WTC11 (cell line): ENCODE data around the gene RNF121. TPM values are rescaled to one million over a fixed set of nuclear protein-coding genes. Genes with fewer than 3 reads are reported as not detected.

Experiments used
- ATAC-seq: fragments of 200-7000 bp; cut with Tn5 transposase; 2 replicates; pipeline ENCODE4 v1.10.0; 2021; ENCODE audit warnings: mild to moderate bottlenecking, moderate library complexity
- CTCF ChIA-PET: fragments of 300-600 bp; sonication (Branson Sonifier 250); formaldehyde crosslinking; loops from one replicate; lab custom pipeline; 2021; ENCODE audit warnings: antibody characterized with exemption; lab: Charles Lee
- POLR2A ChIA-PET: fragments of 350-600 bp; sonication (Branson Sonifier 250); formaldehyde crosslinking; loops from one replicate; lab custom pipeline; 2021; ENCODE audit warnings: antibody characterized with exemption; lab: Charles Lee
- DNase-seq: peaks from one replicate; pipeline ENCODE4 v3.0.0; 2021; ENCODE audit warnings: low spot score
- H3K27ac Mint-ChIP-seq: 2 replicates; pipeline ENCODE4 v1.8.0; 2021; ENCODE audit warnings: mixed read lengths
- H3K27me3 Mint-ChIP-seq: 2 replicates; pipeline ENCODE4 v1.8.0; 2021; ENCODE audit warnings: low read depth, mild to moderate bottlenecking, moderate library complexity, mixed read lengths
- H3K36me3 Mint-ChIP-seq: 2 replicates; pipeline ENCODE4 v1.8.0; 2021; ENCODE audit warnings: mixed read lengths
- H3K4me1 Mint-ChIP-seq: 2 replicates; pipeline ENCODE4 v1.8.0; 2022; ENCODE audit warnings: mixed read lengths
- H3K4me3 Mint-ChIP-seq: 2 replicates; pipeline ENCODE4 v1.8.0; 2021; ENCODE audit warnings: mild to moderate bottlenecking, moderate library complexity, mixed read lengths
- H3K9me3 Mint-ChIP-seq: 2 replicates; pipeline ENCODE4 v1.8.0; 2021; ENCODE audit warnings: mixed read lengths
- CREB1 ChIP-seq: sonication (generic); formaldehyde crosslinking; IDR thresholded peaks from 2 replicates; pipeline ENCODE4 v1.8.0; 2023; ENCODE audit warnings: mild to moderate bottlenecking, missing genetic modification reagents
- ELF4 ChIP-seq: sonication (generic); formaldehyde crosslinking; IDR thresholded peaks from 2 replicates; pipeline ENCODE4 v1.8.1; 2022; ENCODE audit warnings: low read depth, mild to moderate bottlenecking, moderate library complexity, missing genetic modification reagents
- ESRRA ChIP-seq: sonication (generic); formaldehyde crosslinking; IDR thresholded peaks from 2 replicates; pipeline ENCODE4 v1.8.1; 2022; ENCODE audit warnings: mild to moderate bottlenecking, missing genetic modification reagents, borderline replicate concordance
- NR1H2 ChIP-seq: sonication (generic); formaldehyde crosslinking; IDR thresholded peaks from 2 replicates; pipeline ENCODE4 v1.9.0; 2021; ENCODE audit warnings: mild to moderate bottlenecking, moderate library complexity, missing genetic modification reagents
- NR3C1 ChIP-seq: sonication (generic); formaldehyde crosslinking; conservative IDR thresholded peaks from 2 replicates; pipeline ENCODE4 v1.8.1; 2023; ENCODE audit warnings: low read depth, mild to moderate bottlenecking, missing genetic modification reagents
- OVOL2 ChIP-seq: fragments of 250-450 bp; sonication (Bioruptor Pico); IDR thresholded peaks from 2 replicates; pipeline ENCODE4 v1.9.0; 2021; ENCODE audit warnings: mild to moderate bottlenecking, borderline replicate concordance
- SMAD4 ChIP-seq: sonication (generic); formaldehyde crosslinking; IDR thresholded peaks from 2 replicates; pipeline ENCODE4 v1.8.0; 2022; ENCODE audit warnings: mild to moderate bottlenecking, missing genetic modification reagents
- TCF7 ChIP-seq: sonication (generic); formaldehyde crosslinking; IDR thresholded peaks from 2 replicates; pipeline ENCODE4 v1.8.0; 2022; ENCODE audit warnings: mild to moderate bottlenecking, low read depth, missing genetic modification reagents, moderate library complexity
- ZNF138 ChIP-seq: sonication (generic); formaldehyde crosslinking; conservative IDR thresholded peaks from 2 replicates; pipeline ENCODE4 v1.8.1; 2022; ENCODE audit warnings: mild to moderate bottlenecking, moderate library complexity, missing genetic modification reagents
- ZNF396 ChIP-seq: fragments of 250-450 bp; sonication (Bioruptor Pico); IDR thresholded peaks from 2 replicates; pipeline ENCODE4 v1.8.0; 2021; ENCODE audit warnings: mild to moderate bottlenecking, moderate library complexity, borderline replicate concordance
- total RNA-seq: library from RNA; stranded (reverse); gene quantifications from 3 replicates; pipeline ENCODE4 v1.2.3, GENCODE V29; 2021
- TF ChIP-seq, protein P1 (sequence below): sonication (generic); formaldehyde crosslinking; IDR thresholded peaks from 2 replicates; pipeline ENCODE4 v1.8.0; 2022; ENCODE audit warnings: mild to moderate bottlenecking, missing genetic modification reagents
- TF ChIP-seq, protein P2 (sequence below): sonication (generic); formaldehyde crosslinking; IDR thresholded peaks from 2 replicates; pipeline ENCODE4 v1.8.0; 2023; ENCODE audit warnings: missing genetic modification reagents, mild to moderate bottlenecking, borderline replicate concordance
- TF ChIP-seq, protein P3 (sequence below): fragments of 250-450 bp; sonication (Bioruptor Pico); IDR thresholded peaks from 2 replicates; pipeline ENCODE4 v1.9.0; 2021; ENCODE audit warnings: mild to moderate bottlenecking
- TF ChIP-seq, protein P4 (sequence below): sonication (generic); formaldehyde crosslinking; IDR thresholded peaks from 2 replicates; pipeline ENCODE4 v1.8.0; 2023; ENCODE audit warnings: mild to moderate bottlenecking, missing genetic modification reagents
- TF ChIP-seq, protein P5 (sequence below): sonication (generic); formaldehyde crosslinking; IDR thresholded peaks from 2 replicates; pipeline ENCODE4 v1.8.0; 2022; ENCODE audit warnings: missing genetic modification reagents
- TF ChIP-seq, protein P6 (sequence below): sonication (generic); formaldehyde crosslinking; IDR thresholded peaks from 2 replicates; pipeline ENCODE4 v1.8.1; 2023; ENCODE audit warnings: mild to moderate bottlenecking, missing genetic modification reagents, moderate library complexity

Gene RNF121
- total RNA-seq, 1 experiment from 2014 or later, result 40.2 TPM

DNA sequence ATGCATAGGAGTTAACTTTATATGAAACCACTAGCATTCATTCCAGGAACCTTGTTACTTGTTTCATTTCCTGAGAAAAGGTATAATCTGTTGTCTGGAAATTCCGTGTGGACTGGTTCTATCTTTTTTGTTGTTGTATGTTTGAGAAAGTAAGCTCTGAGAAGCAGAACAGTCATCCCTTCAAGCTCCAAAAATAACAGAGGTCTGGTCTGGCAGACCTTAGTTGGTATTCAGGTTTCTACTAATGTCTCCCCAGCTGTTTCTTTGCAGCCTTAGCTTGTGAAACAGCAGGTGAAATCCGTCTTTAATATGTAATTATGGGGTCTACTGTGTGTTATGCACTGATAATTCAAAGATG lies 2.4 kb downstream of the RNF121 start (continued):
- TF ChIP-seq, protein P1, sequence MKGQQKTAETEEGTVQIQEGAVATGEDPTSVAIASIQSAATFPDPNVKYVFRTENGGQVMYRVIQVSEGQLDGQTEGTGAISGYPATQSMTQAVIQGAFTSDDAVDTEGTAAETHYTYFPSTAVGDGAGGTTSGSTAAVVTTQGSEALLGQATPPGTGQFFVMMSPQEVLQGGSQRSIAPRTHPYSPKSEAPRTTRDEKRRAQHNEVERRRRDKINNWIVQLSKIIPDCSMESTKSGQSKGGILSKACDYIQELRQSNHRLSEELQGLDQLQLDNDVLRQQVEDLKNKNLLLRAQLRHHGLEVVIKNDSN (CRISPR knock-in tag), result no peak
- TF ChIP-seq ZNF138 (CRISPR knock-in tag) (no peak), NR1H2 (CRISPR knock-in tag) (no peak)
- TF ChIP-seq, protein P2, sequence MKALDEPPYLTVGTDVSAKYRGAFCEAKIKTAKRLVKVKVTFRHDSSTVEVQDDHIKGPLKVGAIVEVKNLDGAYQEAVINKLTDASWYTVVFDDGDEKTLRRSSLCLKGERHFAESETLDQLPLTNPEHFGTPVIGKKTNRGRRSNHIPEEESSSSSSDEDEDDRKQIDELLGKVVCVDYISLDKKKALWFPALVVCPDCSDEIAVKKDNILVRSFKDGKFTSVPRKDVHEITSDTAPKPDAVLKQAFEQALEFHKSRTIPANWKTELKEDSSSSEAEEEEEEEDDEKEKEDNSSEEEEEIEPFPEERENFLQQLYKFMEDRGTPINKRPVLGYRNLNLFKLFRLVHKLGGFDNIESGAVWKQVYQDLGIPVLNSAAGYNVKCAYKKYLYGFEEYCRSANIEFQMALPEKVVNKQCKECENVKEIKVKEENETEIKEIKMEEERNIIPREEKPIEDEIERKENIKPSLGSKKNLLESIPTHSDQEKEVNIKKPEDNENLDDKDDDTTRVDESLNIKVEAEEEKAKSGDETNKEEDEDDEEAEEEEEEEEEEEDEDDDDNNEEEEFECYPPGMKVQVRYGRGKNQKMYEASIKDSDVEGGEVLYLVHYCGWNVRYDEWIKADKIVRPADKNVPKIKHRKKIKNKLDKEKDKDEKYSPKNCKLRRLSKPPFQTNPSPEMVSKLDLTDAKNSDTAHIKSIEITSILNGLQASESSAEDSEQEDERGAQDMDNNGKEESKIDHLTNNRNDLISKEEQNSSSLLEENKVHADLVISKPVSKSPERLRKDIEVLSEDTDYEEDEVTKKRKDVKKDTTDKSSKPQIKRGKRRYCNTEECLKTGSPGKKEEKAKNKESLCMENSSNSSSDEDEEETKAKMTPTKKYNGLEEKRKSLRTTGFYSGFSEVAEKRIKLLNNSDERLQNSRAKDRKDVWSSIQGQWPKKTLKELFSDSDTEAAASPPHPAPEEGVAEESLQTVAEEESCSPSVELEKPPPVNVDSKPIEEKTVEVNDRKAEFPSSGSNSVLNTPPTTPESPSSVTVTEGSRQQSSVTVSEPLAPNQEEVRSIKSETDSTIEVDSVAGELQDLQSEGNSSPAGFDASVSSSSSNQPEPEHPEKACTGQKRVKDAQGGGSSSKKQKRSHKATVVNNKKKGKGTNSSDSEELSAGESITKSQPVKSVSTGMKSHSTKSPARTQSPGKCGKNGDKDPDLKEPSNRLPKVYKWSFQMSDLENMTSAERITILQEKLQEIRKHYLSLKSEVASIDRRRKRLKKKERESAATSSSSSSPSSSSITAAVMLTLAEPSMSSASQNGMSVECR (CRISPR knock-in tag), result no peak

DNA sequence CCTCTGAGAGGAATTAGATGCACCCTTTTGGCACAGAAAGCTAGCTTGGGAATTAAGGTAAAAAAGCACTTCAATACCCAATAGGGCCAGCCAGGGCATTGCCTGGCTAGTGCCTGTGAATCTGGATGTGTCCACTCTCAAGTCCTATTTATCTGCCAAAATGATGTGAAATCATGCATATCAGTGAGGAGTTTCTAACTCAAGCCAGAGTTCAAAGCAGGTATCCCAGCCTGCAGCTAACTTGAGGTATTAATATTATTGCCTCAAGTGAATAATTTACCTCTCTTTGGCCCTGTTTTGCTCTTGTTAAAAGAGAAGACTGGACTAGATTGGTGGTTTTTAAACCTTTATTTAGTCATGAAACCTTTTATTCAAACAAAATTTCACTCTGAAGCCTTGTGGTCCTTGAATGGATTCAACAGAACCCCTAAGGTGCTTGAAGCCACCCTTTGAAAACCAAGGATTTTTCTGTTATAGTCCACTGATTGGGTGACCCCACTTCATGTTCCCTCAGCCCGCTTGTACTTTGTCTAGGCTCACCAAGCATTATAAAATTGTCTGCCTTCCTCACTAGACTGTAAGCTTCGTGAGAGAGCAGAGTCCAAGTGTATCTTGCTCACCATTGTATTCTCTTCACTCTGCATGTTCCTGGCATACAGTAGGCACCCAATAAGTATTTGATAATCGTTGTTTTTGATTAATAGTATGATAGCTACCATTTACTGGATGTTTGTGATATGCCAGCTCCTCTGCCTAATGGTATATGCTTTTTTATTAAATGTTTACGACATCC lies 4.5 kb downstream of the RNF121 start:
- POLR2A ChIA-PET, result no interaction called here
- TF ChIP-seq, protein P1 (CRISPR knock-in tag), result no peak
- TF ChIP-seq TCF7, result no peak
- no peak overlapping the region for H3K4me3 Mint-ChIP-seq
- DNase-seq (no peak), ATAC-seq (no peak)
- no peak overlapping the region for H3K27ac Mint-ChIP-seq
- no peaks in the 10 kb centered on the region for H3K9me3 Mint-ChIP-seq
- no peaks in the 10 kb centered on the region for H3K27me3 Mint-ChIP-seq
- peaks cover 19% of the 10 kb centered on the region for H3K4me1 Mint-ChIP-seq
- CTCF ChIA-PET, result no interaction called here
- no peaks in the 10 kb centered on the region for H3K36me3 Mint-ChIP-seq

DNA sequence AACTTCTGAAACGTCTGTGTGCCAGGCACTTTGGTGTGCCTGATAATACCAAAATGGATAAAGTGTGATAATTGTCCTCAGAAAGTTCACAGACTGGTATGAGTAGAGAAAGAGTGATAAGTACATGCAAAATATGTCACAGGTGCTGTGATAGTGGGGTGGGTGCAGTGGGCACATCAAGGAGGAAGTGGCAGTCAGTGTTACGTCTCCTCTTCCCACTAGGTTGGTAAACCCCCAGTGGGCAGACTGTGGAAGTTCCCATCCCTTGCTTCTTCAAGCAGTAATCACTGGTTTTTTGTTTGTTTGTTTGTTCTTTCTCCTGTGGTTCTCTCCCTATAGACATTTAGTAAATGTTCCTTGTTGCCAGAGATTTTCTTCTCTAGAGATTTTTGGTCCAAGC lies 5.4 kb downstream of the RNF121 start:
- Mint-ChIP-seq H3K4me1 (peaks cover 18% of the 10 kb centered on the region), H3K27ac (no peak overlapping the region), H3K36me3 (no peaks in the 10 kb centered on the region), H3K4me3 (no peak overlapping the region), H3K9me3 (no peaks in the 10 kb centered on the region), H3K27me3 (no peaks in the 10 kb centered on the region)
- ATAC-seq (no peak), DNase-seq (no peak)
- CTCF ChIA-PET, result no interaction called here
- POLR2A ChIA-PET, result no interaction called here
- no peak for TF ChIP-seq NR3C1 (CRISPR knock-in tag)
- TF ChIP-seq, protein P3, sequence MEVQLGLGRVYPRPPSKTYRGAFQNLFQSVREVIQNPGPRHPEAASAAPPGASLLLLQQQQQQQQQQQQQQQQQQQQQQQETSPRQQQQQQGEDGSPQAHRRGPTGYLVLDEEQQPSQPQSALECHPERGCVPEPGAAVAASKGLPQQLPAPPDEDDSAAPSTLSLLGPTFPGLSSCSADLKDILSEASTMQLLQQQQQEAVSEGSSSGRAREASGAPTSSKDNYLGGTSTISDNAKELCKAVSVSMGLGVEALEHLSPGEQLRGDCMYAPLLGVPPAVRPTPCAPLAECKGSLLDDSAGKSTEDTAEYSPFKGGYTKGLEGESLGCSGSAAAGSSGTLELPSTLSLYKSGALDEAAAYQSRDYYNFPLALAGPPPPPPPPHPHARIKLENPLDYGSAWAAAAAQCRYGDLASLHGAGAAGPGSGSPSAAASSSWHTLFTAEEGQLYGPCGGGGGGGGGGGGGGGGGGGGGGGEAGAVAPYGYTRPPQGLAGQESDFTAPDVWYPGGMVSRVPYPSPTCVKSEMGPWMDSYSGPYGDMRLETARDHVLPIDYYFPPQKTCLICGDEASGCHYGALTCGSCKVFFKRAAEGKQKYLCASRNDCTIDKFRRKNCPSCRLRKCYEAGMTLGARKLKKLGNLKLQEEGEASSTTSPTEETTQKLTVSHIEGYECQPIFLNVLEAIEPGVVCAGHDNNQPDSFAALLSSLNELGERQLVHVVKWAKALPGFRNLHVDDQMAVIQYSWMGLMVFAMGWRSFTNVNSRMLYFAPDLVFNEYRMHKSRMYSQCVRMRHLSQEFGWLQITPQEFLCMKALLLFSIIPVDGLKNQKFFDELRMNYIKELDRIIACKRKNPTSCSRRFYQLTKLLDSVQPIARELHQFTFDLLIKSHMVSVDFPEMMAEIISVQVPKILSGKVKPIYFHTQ, result no peak
- TF ChIP-seq, protein P4, sequence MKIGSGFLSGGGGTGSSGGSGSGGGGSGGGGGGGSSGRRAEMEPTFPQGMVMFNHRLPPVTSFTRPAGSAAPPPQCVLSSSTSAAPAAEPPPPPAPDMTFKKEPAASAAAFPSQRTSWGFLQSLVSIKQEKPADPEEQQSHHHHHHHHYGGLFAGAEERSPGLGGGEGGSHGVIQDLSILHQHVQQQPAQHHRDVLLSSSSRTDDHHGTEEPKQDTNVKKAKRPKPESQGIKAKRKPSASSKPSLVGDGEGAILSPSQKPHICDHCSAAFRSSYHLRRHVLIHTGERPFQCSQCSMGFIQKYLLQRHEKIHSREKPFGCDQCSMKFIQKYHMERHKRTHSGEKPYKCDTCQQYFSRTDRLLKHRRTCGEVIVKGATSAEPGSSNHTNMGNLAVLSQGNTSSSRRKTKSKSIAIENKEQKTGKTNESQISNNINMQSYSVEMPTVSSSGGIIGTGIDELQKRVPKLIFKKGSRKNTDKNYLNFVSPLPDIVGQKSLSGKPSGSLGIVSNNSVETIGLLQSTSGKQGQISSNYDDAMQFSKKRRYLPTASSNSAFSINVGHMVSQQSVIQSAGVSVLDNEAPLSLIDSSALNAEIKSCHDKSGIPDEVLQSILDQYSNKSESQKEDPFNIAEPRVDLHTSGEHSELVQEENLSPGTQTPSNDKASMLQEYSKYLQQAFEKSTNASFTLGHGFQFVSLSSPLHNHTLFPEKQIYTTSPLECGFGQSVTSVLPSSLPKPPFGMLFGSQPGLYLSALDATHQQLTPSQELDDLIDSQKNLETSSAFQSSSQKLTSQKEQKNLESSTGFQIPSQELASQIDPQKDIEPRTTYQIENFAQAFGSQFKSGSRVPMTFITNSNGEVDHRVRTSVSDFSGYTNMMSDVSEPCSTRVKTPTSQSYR, result no peak
- no peak for TF ChIP-seq ZNF396
- TF ChIP-seq OVOL2 (CRISPR knock-in tag), result no peak
- TF ChIP-seq ELF4, result no peak
- TF ChIP-seq, protein P5, sequence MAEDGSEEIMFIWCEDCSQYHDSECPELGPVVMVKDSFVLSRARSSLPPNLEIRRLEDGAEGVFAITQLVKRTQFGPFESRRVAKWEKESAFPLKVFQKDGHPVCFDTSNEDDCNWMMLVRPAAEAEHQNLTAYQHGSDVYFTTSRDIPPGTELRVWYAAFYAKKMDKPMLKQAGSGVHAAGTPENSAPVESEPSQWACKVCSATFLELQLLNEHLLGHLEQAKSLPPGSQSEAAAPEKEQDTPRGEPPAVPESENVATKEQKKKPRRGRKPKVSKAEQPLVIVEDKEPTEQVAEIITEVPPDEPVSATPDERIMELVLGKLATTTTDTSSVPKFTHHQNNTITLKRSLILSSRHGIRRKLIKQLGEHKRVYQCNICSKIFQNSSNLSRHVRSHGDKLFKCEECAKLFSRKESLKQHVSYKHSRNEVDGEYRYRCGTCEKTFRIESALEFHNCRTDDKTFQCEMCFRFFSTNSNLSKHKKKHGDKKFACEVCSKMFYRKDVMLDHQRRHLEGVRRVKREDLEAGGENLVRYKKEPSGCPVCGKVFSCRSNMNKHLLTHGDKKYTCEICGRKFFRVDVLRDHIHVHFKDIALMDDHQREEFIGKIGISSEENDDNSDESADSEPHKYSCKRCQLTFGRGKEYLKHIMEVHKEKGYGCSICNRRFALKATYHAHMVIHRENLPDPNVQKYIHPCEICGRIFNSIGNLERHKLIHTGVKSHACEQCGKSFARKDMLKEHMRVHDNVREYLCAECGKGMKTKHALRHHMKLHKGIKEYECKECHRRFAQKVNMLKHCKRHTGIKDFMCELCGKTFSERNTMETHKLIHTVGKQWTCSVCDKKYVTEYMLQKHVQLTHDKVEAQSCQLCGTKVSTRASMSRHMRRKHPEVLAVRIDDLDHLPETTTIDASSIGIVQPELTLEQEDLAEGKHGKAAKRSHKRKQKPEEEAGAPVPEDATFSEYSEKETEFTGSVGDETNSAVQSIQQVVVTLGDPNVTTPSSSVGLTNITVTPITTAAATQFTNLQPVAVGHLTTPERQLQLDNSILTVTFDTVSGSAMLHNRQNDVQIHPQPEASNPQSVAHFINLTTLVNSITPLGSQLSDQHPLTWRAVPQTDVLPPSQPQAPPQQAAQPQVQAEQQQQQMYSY (CRISPR knock-in tag), result no peak
- TF ChIP-seq CREB1, result no peak
- TF ChIP-seq, protein P6, sequence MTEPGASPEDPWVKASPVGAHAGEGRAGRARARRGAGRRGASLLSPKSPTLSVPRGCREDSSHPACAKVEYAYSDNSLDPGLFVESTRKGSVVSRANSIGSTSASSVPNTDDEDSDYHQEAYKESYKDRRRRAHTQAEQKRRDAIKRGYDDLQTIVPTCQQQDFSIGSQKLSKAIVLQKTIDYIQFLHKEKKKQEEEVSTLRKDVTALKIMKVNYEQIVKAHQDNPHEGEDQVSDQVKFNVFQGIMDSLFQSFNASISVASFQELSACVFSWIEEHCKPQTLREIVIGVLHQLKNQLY (CRISPR knock-in tag), result no peak
- TF ChIP-seq ESRRA (CRISPR knock-in tag), result no peak
- no peak for TF ChIP-seq SMAD4 (CRISPR knock-in tag)
